ENCODE results near the gene BTBD17.

DNA sequence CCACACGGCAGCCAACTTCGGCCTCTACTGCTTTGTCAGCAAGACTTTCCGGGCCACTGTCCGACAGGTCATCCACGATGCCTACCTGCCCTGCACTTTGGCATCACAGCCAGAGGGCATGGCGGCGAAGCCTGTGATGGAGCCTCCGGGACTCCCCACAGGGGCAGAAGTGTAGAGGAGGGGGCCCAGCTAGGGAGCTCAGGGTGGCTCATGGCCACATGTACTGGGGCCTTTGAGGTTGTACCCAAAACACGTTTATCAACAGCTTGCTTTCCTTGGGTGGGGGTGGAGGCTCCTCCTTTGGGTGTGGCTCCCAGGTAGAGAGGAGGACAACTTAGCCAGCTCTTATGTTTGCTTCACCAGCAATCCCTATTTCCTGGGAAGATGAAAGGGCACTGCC is 10.8 kb upstream of the BTBD17 start:
- TF ChIP-seq CTCF (conservative IDR thresholded peaks at IDR 0.05; ENCODE audit: low read length) (no peak), EZH2phosphoT487 (IDR thresholded peaks at IDR 0.05; ENCODE audit: borderline replicate concordance) (no peak)

All from Loucy (cell line).